SK-N-SH treated with all-trans-retinoic acid at 6 μM for 48 hours (cell line): ENCODE data around the gene SHC1.

Experiments
- ATAC-seq: fragments of 200-7000 bp; cut with Tn5 transposase; 3 replicates; pipeline ENCODE4 v1.9.1; 2020; ENCODE audit warnings: mild to moderate bottlenecking, moderate library complexity
- ARNTL ChIP-seq: fragments of 450-650 bp; formaldehyde crosslinking; IDR thresholded peaks from 2 replicates; pipeline ENCODE4 v1.5.0; 2020; ENCODE audit warnings: low read depth, mild to moderate bottlenecking, moderate library complexity, borderline replicate concordance
- BACH2 ChIP-seq: fragments of 250-450 bp; sonication (Bioruptor Pico); IDR thresholded peaks from 2 replicates; pipeline ENCODE4 v1.9.0; 2021; ENCODE audit warnings: mild to moderate bottlenecking, borderline replicate concordance
- CSDC2 ChIP-seq: fragments of 250-450 bp; sonication (Bioruptor Pico); IDR thresholded peaks from 2 replicates; pipeline ENCODE4 v1.5.0; 2020; ENCODE audit warnings: mild to moderate bottlenecking, moderate library complexity
- GLIS3 ChIP-seq: fragments of 250-450 bp; sonication (Bioruptor Pico); IDR thresholded peaks from 2 replicates; pipeline ENCODE4 v1.5.0; 2020; ENCODE audit warnings: mild to moderate bottlenecking, moderate library complexity
- ISL1 ChIP-seq: fragments of 250-450 bp; sonication (Bioruptor Pico); IDR thresholded peaks from 2 replicates; pipeline ENCODE4 v2.1.2; 2022; ENCODE audit warnings: mild to moderate bottlenecking, moderate library complexity
- OSR1 ChIP-seq: fragments of 250-450 bp; sonication (Bioruptor Pico); IDR thresholded peaks from 2 replicates; pipeline ENCODE4 v1.8.0; 2022; ENCODE audit warnings: moderate library complexity, mild to moderate bottlenecking, inconsistent platforms
- PATZ1 ChIP-seq: fragments of 250-450 bp; sonication (Bioruptor Pico); IDR thresholded peaks from 2 replicates; pipeline ENCODE4 v1.8.0; 2020; ENCODE audit warnings: mild to moderate bottlenecking, moderate library complexity, borderline replicate concordance
- PPARA ChIP-seq: fragments of 250-450 bp; sonication (Bioruptor Pico); IDR thresholded peaks from 2 replicates; pipeline ENCODE4 v1.5.0; 2020; ENCODE audit warnings: mild to moderate bottlenecking, borderline replicate concordance
- SNAI2 ChIP-seq: fragments of 250-450 bp; sonication (Bioruptor Pico); IDR thresholded peaks from 2 replicates; pipeline ENCODE4 v1.5.0; 2020; ENCODE audit warnings: mild to moderate bottlenecking, moderate library complexity
- TCF4 ChIP-seq: fragments of 250-450 bp; sonication (Bioruptor Pico); IDR thresholded peaks from 2 replicates; pipeline ENCODE4 v1.8.0; 2021; ENCODE audit warnings: mild to moderate bottlenecking, moderate library complexity, borderline replicate concordance
- TOX ChIP-seq: fragments of 250-450 bp; sonication (Bioruptor Pico); IDR thresholded peaks from 2 replicates; pipeline ENCODE4 v1.8.0; 2021; ENCODE audit warnings: mild to moderate bottlenecking, moderate library complexity, borderline replicate concordance
- ZFP3 ChIP-seq: fragments of 250-450 bp; sonication (Bioruptor Pico); IDR thresholded peaks from 2 replicates; pipeline ENCODE4 v1.5.0; 2020; ENCODE audit warnings: mild to moderate bottlenecking, moderate library complexity
- ZFP30 ChIP-seq: fragments of 450-650 bp; formaldehyde crosslinking; IDR thresholded peaks from 2 replicates; pipeline ENCODE4 v1.5.0; 2022; ENCODE audit warnings: mild to moderate bottlenecking, moderate library complexity
- ZNF565 ChIP-seq: fragments of 450-650 bp; formaldehyde crosslinking; conservative IDR thresholded peaks from 2 replicates; pipeline ENCODE4 v1.5.0; 2020; ENCODE audit warnings: low read depth, mild to moderate bottlenecking, moderate library complexity
- ZNF70 ChIP-seq: fragments of 450-650 bp; formaldehyde crosslinking; IDR thresholded peaks from 2 replicates; pipeline ENCODE4 v1.5.0; 2020; ENCODE audit warnings: mild to moderate bottlenecking, moderate library complexity
- ZNF8 ChIP-seq: fragments of 450-650 bp; formaldehyde crosslinking; IDR thresholded peaks from 2 replicates; pipeline ENCODE4 v1.5.0; 2020; ENCODE audit warnings: mild to moderate bottlenecking, moderate library complexity
- TF ChIP-seq, protein P1 (sequence below): fragments of 250-450 bp; sonication (Bioruptor Pico); IDR thresholded peaks from 2 replicates; pipeline ENCODE4 v1.5.1; 2020; ENCODE audit warnings: low read depth, mild to moderate bottlenecking, moderate library complexity
- TF ChIP-seq, protein P2 (sequence below): fragments of 250-450 bp; sonication (Bioruptor Pico); IDR thresholded peaks from 2 replicates; pipeline ENCODE4 v1.5.1; 2021; ENCODE audit warnings: mild to moderate bottlenecking, moderate library complexity
- TF ChIP-seq, protein P3 (sequence below): fragments of 250-450 bp; sonication (Bioruptor Pico); IDR thresholded peaks from 2 replicates; pipeline ENCODE4 v1.8.0; 2021; ENCODE audit warnings: low read depth, mild to moderate bottlenecking, moderate library complexity, borderline replicate concordance
- TF ChIP-seq, protein P4 (sequence below): fragments of 250-450 bp; sonication (Bioruptor Pico); IDR thresholded peaks from 2 replicates; pipeline ENCODE4 v1.5.0; 2020; ENCODE audit warnings: mild to moderate bottlenecking, moderate library complexity

The SHC1 gene

DNA sequence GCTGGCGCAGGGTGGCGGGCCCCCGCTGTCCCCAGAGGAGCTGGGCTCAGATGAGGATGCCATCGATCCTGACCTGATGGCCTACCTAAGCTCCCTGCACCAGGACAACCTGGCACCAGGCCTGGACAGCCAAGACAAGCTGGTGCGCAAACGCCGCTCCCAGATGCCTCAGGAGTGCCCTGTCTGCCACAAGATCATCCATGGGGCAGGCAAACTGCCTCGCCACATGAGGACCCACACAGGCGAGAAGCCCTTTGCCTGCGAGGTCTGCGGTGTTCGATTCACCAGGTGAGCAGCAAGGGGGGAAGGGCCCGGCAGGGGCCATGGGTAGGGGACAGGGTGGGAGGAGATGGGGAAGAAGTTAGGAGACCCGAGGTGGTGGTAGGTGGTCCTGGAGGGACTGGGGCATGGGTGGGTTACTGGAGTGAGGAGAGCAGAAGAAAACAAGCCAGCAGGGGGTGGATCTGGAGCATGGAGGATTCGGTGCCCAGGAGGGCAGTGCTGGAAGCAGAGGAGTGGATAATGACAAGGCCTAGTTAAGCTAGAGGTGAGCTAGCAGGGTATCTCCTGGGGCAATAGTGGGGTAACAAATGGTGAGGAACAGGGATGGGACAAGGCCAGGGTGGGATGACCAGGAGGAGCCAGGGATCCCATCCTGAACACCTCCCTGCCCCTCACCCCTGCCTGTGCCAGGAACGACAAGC, 45.1 kb upstream of the SHC1 start:
- no peak for ATAC-seq
- TF ChIP-seq ZNF70 (CRISPR knock-in tag) (no peak), TOX (no peak), OSR1 (CRISPR knock-in tag) (no peak), PPARA (CRISPR knock-in tag) (no peak), GLIS3 (CRISPR knock-in tag) (no peak), ISL1 (CRISPR knock-in tag) (no peak), ZFP30 (no peak), TCF4 (no peak), BACH2 (no peak), SNAI2 (CRISPR knock-in tag) (no peak), ARNTL (no peak)
- TF ChIP-seq, protein P1, sequence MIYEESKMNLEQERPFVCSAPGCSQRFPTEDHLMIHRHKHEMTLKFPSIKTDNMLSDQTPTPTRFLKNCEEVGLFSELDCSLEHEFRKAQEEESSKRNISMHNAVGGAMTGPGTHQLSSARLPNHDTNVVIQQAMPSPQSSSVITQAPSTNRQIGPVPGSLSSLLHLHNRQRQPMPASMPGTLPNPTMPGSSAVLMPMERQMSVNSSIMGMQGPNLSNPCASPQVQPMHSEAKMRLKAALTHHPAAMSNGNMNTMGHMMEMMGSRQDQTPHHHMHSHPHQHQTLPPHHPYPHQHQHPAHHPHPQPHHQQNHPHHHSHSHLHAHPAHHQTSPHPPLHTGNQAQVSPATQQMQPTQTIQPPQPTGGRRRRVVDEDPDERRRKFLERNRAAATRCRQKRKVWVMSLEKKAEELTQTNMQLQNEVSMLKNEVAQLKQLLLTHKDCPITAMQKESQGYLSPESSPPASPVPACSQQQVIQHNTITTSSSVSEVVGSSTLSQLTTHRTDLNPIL (CRISPR knock-in tag), result no peak
- TF ChIP-seq, protein P2, sequence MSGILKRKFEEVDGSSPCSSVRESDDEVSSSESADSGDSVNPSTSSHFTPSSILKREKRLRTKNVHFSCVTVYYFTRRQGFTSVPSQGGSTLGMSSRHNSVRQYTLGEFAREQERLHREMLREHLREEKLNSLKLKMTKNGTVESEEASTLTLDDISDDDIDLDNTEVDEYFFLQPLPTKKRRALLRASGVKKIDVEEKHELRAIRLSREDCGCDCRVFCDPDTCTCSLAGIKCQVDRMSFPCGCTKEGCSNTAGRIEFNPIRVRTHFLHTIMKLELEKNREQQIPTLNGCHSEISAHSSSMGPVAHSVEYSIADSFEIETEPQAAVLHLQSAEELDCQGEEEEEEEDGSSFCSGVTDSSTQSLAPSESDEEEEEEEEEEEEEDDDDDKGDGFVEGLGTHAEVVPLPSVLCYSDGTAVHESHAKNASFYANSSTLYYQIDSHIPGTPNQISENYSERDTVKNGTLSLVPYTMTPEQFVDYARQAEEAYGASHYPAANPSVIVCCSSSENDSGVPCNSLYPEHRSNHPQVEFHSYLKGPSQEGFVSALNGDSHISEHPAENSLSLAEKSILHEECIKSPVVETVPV, result no peak
- TF ChIP-seq, protein P3, sequence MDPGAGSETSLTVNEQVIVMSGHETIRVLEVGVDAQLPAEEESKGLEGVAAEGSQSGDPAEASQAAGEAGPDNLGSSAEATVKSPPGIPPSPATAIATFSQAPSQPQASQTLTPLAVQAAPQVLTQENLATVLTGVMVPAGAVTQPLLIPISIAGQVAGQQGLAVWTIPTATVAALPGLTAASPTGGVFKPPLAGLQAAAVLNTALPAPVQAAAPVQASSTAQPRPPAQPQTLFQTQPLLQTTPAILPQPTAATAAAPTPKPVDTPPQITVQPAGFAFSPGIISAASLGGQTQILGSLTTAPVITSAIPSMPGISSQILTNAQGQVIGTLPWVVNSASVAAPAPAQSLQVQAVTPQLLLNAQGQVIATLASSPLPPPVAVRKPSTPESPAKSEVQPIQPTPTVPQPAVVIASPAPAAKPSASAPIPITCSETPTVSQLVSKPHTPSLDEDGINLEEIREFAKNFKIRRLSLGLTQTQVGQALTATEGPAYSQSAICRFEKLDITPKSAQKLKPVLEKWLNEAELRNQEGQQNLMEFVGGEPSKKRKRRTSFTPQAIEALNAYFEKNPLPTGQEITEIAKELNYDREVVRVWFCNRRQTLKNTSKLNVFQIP (CRISPR knock-in tag), result no peak

- TF ChIP-seq OSR1 (CRISPR knock-in tag) (no peak), ZNF70 (CRISPR knock-in tag) (no peak), SNAI2 (CRISPR knock-in tag) (no peak), TCF4 (no peak), ARNTL (no peak)
- TF ChIP-seq, protein P1 (CRISPR knock-in tag), result no peak
- TF ChIP-seq, protein P4, sequence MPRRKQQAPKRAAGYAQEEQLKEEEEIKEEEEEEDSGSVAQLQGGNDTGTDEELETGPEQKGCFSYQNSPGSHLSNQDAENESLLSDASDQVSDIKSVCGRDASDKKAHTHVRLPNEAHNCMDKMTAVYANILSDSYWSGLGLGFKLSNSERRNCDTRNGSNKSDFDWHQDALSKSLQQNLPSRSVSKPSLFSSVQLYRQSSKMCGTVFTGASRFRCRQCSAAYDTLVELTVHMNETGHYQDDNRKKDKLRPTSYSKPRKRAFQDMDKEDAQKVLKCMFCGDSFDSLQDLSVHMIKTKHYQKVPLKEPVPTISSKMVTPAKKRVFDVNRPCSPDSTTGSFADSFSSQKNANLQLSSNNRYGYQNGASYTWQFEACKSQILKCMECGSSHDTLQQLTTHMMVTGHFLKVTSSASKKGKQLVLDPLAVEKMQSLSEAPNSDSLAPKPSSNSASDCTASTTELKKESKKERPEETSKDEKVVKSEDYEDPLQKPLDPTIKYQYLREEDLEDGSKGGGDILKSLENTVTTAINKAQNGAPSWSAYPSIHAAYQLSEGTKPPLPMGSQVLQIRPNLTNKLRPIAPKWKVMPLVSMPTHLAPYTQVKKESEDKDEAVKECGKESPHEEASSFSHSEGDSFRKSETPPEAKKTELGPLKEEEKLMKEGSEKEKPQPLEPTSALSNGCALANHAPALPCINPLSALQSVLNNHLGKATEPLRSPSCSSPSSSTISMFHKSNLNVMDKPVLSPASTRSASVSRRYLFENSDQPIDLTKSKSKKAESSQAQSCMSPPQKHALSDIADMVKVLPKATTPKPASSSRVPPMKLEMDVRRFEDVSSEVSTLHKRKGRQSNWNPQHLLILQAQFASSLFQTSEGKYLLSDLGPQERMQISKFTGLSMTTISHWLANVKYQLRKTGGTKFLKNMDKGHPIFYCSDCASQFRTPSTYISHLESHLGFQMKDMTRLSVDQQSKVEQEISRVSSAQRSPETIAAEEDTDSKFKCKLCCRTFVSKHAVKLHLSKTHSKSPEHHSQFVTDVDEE (CRISPR knock-in tag), result no peak
- ATAC-seq, result no peak
Observed at GRCh38 chr1:155014709-155015508, 44.4 kb upstream of the SHC1 start.

- no peak for ATAC-seq
- TF ChIP-seq, protein P3 (CRISPR knock-in tag), result no peak
- TF ChIP-seq GLIS3 (CRISPR knock-in tag) (no peak), ZNF8 (CRISPR knock-in tag) (no peak), TOX (no peak), ZFP30 (no peak), PATZ1 (CRISPR knock-in tag) (no peak), ZFP3 (no peak), CSDC2 (no peak), ZNF565 (no peak), BACH2 (no peak)
- TF ChIP-seq, protein P2, result no peak
Observed at GRCh38 chr1:155013632-155014031, 43.1 kb upstream of the SHC1 start.
